COR-L47 (cell line): ENCODE measurements around the gene EAF2.
"Not testable (repeated sequence)": the region's sequence is repeated elsewhere in the genome, so short reads cannot be mapped to it uniquely, and the experiment has no call there.

ENCODE experiments used
- DNase-seq: peaks from one replicate; lab custom pipeline; 2025; lab: John Stamatoyannopoulos, UW

EAF2 gene

DNA sequence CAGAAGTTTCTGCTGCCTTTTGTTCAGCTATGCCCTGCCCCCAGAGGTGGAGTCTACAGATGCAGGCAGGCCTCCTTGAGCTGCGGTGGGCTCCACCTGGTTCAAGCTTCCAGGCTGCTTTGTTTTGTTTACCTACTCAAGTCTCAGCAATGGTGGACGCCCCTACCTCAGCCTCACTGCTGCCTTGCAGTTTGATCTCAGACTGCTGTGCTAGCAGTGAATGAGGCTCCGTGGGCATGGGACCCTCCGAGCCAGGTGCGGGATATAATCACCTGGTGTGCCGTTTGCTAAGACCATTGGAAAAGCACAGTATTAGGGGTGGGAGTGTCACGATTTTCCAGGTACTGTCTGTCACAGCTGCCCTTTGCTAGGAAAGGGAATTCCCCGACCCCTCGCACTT lies 28.2 kb downstream of the EAF2 start:
- DNase-seq = not testable (repeated sequence)

GRCh38 chr3:121863801-121864200 lies 28.8 kb downstream of the EAF2 start:
- DNase-seq = no peak

GRCh38 chr3:121869736-121870135 lies 34.7 kb downstream of the EAF2 start:
- no peak for DNase-seq

- DNase-seq = no peak
These were observed 35.7 kb downstream of the EAF2 start for GRCh38 chr3:121870717-121871116.

- DNase-seq = no peak
These were observed 36.4 kb downstream of the EAF2 start for GRCh38 chr3:121871430-121871829.

- DNase-seq = no peak
These were observed 43.4 kb downstream of the EAF2 start for GRCh38 chr3:121878411-121878810.

DNA sequence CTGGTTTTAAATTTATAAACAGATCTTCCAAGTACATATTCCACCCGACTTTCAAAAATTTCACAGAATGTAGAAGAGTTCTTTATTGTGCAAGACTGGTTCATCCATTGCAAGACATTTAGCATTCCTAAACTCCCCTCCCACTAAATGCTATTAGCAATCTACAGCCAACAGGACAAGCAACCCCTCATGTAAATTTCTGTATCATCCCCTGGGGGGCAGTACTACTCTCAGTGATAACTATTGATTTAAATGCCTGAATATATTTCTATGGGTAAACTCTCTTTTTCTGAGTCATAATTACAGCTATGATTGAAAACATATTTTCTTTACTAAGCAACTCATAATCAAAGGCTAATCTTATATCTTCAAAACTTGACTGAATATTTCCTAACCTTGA lies 48.5 kb downstream of the EAF2 start:
- DNase-seq = peak; percentile 8

DNA sequence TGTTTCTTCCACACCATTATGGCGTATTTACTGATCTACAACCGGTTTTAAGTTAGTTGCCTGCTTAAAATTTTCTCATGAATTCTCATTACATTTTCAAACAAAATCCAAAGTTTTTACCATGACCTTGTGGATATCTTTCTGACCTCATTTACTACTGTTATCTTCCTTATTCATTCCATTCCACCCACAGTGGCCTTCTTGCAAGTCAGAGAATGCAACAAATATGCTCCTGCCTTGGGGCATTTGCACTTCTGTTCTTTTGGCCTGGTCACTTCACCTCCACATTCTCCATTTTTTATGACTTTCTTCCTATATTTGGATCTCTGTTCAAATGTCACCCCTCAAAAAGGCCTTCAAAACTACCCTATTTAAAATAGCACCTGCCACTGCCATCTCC lies 50.4 kb downstream of the EAF2 start:
- no peak for DNase-seq

DNA sequence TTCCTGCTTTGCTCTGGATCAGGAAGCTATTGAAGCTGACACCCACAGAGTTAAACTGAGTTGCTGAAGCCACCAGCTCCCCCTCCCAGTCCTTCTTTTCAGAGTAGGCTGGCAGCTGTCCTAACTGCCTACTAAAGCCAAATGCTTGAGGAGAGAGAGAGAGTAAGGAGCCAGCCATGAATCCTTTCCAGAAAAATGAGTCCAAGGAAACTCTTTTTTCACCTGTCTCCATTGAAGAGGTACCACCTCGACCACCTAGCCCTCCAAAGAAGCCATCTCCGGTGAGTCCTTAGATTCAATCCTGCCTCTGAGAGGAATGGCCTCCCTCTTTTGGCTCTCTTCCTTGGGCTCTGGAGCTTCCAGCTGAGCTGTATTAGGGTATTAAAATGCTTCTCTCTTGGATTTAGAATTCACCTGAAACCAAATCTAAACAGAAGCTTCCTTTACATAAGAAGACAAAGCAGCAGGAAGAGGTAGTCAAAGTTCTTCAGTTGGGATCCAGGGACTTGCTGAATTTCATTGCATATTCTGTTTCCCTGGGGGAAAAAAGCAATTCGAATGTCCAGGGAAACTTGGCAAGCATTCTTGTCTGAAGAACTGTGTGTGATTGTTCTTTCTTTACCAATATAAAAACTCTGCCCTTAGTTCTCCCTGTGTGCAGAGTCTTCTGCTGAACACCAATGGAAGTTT lies 59.4 kb downstream of the EAF2 start, which contains the start of gene SLC15A2:
TSS of gene SLC15A2 (plus strand) at position 101 of the 690 bp plus-strand sequence. CDS start at position 177, 76 bp downstream.
- no peak for DNase-seq

- no peak for DNase-seq
These were observed 60.1 kb downstream of the EAF2 start for GRCh38 chr3:121895121-121895520.

DNA sequence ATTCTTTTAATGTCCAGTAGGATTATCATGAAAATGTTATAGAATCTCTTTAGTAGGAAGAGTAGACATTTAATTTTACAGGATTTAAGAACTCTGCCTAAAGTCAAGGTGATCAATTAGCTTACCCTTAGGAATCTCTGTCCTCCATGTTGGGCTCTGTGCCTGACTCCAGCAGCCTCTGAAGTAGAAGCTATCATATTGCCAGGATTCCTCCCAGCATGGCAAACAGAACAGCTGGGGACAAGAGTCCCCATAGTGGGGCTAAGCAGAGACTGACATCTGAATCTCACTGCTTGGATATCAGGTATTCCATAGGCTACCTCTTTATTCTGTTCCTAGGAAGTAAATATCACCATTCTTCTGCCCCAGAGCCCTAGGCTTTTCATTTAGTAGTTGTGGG lies 60.7 kb downstream of the EAF2 start:
- DNase-seq = no peak

GRCh38 chr3:121896823-121897222 lies 61.8 kb downstream of the EAF2 start:
- DNase-seq = no peak

GRCh38 chr3:121897296-121897695 lies 62.3 kb downstream of the EAF2 start:
- no peak for DNase-seq

DNA sequence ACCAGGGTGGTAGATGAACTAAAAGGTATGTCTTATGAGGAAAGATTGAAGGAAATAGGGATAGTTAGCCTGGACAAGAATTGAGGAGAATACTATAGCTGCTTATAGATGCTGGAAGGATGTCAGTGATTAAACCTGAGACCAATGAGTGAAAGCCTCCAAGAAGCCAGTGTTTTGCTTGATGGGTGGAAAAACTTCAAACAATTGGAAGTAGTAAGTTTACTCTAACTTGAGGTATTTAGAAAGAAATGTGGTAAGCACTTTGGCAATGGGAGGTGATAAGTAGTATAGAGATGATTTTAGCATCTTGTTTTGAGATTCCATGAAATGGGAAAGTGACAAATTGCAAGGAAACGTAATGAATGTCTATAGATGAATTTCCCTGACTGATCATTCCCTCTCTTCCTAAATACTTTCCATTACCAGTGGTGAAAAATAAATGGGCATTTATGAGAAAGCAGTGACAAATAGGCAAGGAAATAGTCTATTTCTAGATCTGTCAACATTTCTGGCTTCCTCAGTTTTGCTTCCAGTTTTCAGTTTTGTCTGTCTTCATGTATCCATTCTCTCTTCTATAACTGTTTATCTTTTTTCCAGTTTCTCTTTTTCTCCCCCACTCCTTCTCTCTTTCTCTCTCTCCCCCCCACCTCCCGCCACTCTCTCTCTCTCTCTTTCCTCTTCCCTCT lies 78.4 kb downstream of the EAF2 start:
- no peak for DNase-seq

GRCh38 chr3:121914081-121914998 lies 79.3 kb downstream of the EAF2 start:
- DNase-seq = no peak

GRCh38 chr3:121916189-121916588 lies 81.2 kb downstream of the EAF2 start:
- DNase-seq = no peak

GRCh38 chr3:121918779-121919483 lies 83.9 kb downstream of the EAF2 start:
- no peak for DNase-seq

DNA sequence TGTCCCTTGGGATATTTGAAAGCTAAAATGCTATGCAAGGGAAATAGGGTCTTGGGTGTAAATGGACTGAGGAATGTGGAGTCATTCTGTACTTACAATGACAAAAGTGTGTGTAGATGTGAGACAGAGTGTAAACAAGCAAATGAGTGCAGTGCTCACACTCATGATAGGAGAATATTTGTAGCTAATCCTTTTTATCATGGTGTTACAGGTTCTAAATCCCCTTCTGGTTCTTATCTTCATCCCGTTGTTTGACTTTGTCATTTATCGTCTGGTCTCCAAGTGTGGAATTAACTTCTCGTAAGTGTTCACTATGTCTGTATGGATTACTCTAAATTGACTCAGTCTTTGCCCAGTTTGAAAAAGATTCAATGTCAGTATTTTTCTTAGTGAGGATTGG lies 89.7 kb downstream of the EAF2 start:
- no peak for DNase-seq

GRCh38 chr3:121926380-121926779 lies 91.4 kb downstream of the EAF2 start:
- no peak for DNase-seq
